GM13976 (cell line): Measurements from ENCODE around the gene DOCK4.

Experiments
- DNase-seq: peaks from one replicate; pipeline ENCODE4 v3.0.0; 2012; ENCODE audit warnings: low spot score
- in situ Hi-C: fragments of 300-500 bp; cut with MboI; formaldehyde crosslinking; loops from one replicate; pipeline ENCODE4 v1.12.0; 2022; ENCODE audit warnings: low sequenced_read_pairs, mixed read lengths, inconsistent platforms; ENCODE audit not compliant: unreplicated experiment
- TF ChIP-seq, protein P1 (sequence below): IDR thresholded peaks from 2 replicates; pipeline ENCODE4 v1.5.1; 2012; ENCODE audit warnings: borderline replicate concordance, mild to moderate bottlenecking; ENCODE audit not compliant: insufficient read depth; ENCODE audit errors: extremely low read depth, missing control alignments, control extremely low read depth

Gene DOCK4

DNA sequence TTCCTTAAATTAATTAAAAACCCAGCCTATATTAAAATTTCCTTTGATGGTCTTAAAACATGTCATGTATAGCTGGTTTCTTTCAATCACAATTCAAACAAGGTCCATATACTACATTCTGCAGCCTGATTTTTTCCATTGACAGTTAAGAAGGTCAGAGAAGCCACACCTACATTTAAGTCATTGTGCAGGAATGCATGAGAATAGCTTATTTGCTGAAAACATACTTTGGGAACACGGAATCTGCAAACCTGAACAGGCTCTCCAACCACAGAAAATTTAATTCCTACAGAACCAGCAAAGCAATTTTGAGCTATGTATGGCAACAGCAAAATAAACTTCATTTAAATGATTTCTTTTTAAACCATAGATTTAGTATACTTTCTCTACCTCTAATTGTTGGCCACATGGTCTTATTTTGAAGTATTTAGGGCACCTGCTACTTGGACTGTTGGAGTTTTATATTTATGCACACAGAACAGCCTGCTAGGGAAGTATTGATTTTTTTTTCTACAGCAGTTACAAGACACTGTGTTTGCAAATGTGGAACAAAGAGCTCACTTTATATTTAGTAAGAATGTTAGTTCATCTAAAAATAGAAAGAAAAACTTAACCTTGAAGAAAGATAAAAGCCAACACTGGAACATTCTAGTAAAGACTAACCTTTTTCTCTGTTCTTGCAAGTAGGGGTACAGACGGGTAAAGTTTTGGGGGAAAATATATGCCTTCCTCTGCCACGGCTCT lies 403.0 kb downstream of the DOCK4 start:
- in situ Hi-C loops = no loop called here
- TF ChIP-seq, protein P1, sequence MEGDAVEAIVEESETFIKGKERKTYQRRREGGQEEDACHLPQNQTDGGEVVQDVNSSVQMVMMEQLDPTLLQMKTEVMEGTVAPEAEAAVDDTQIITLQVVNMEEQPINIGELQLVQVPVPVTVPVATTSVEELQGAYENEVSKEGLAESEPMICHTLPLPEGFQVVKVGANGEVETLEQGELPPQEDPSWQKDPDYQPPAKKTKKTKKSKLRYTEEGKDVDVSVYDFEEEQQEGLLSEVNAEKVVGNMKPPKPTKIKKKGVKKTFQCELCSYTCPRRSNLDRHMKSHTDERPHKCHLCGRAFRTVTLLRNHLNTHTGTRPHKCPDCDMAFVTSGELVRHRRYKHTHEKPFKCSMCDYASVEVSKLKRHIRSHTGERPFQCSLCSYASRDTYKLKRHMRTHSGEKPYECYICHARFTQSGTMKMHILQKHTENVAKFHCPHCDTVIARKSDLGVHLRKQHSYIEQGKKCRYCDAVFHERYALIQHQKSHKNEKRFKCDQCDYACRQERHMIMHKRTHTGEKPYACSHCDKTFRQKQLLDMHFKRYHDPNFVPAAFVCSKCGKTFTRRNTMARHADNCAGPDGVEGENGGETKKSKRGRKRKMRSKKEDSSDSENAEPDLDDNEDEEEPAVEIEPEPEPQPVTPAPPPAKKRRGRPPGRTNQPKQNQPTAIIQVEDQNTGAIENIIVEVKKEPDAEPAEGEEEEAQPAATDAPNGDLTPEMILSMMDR = no peak
- no peak for DNase-seq

DNA sequence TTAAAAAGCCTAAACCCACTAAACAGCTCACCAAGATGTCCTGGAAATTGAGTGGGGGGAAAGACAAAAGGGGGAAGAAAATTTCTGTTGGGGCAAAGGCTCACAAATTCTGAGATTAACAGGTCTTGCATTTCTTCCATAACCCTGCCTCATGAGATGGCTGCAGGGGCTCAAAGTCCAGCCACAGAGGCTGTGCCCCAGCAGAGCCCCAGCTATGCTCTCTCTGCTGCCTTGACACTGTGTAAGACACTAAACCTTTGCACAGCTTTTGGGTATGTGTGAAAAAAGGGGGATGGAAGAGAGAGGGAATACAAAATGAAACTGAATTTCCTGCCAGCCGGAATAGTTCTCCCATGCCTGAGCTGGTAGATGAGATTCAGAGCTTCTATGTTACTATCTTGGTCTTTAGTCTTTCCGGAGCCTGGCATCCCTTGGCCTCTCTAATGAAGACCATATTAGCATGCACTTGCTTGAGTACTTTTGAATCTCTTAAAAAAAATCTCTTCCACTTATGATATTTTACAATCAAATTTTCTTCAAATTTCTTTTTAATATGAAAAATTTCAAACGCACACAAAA lies 403.9 kb downstream of the DOCK4 start:
- DNase-seq = no peak
- in situ Hi-C loops = no loop called here
- TF ChIP-seq, protein P1 = no peak

DNA sequence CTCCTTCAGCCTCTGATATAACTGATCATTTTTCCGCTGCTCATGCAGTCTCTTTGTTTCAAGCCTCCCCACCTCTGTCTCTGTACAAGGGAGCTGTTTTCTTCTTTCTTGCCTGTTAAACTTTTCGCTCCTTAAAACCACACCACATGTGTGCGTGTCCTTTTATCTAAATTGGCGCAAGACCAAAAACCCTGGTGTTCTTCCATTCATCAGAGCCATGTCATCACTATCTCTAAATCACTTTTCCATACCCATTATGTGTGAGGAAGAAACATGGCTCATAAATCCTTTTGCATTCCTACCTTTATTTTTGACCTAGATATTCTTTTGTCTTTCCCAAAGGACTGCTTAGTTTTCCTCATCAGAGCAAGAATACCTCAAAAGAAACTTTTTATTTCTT lies 404.9 kb downstream of the DOCK4 start:
- DNase-seq = no peak
- in situ Hi-C loops = no loop called here
- TF ChIP-seq, protein P1 = no peak

DNA sequence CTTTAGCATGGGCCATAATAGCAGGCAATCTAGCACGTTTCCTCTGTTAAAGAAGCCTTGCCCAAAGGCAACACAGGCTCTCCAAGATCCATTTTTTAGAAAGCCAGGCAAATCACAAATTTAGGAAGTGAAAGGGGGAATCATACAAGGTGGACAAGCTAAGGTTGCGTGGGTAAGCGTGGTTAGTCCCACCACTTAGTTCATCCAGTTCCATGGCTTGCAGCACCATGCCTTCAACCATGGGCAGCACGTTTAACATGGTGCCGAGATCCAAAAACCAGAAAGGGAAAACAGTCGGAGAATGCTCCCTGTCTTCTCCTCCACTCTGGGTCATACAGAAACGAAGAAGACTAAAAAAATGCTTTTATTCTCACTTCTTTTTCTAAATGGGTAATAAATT lies 409.5 kb downstream of the DOCK4 start:
- in situ Hi-C loops = no loop called here
- TF ChIP-seq, protein P1 = no peak
- DNase-seq = no peak

DNA sequence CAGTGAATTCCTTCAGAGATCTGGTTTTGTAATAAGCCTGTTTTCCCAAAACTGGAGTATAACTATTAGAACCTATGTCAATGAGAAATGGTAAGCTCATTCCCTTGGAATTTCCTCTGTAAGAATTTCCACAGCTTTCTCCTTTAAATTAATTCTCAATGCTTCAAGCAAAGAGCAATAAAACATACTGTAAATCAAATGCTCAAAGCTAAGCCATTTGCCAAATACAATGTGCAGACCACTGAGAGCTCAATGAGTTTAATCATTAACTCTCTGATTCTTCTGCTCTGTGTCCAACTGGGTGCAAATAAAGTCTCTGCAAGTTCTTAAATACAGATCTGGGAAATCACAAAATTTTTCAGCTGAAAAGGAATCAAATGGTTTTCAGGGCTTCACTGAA lies 416.3 kb downstream of the DOCK4 start:
- in situ Hi-C loops = no loop called here
- TF ChIP-seq, protein P1 = no peak
- DNase-seq = no peak

DNA sequence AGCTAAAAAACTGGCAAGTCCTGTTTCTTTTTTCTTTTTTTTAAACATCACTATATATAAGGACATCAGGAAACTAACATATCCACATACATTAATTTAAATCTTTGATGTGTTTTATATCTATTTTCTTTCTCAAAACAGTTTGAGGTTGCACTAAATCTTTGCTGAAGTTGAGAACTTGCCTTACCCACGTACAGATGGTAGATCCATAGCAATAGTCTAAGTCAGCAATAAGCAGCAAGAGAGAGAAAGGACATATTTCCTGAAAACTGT lies 417.2 kb downstream of the DOCK4 start:
- no peak for DNase-seq
- in situ Hi-C loops = no loop called here
- TF ChIP-seq, protein P1 = no peak
